ENCODE measurements around the gene CRTC2. TPM values are rescaled to one million over a fixed set of nuclear protein-coding genes. Genes with fewer than 3 reads are reported as not detected.

Gene CRTC2
- total and polyA plus RNA-seq, 9 of the 15 experiments (the other 6 are each of a cell fraction or from before 2014, with no cell fraction given): 2.7 to 26.4 (median 10.2) TPM

- TF ChIP-seq ZNF217 (CRISPR knock-in tag; IDR thresholded peaks at IDR 0.05): no peak
- 0 out of 2 replicates have a peak, but pooled peaks have one; percentile 45 for TF ChIP-seq NFATC3 (IDR thresholded peaks at IDR 0.05)
- TF ChIP-seq DDX20 (tag; IDR thresholded peaks at IDR 0.05; ENCODE audit: low read depth): no peak
- TF ChIP-seq FOXA1 (IDR thresholded peaks at IDR 0.05; ENCODE audit: borderline replicate concordance): no peak
- TF ChIP-seq HNRNPL (IDR thresholded peaks at IDR 0.05; ENCODE audit: low read depth, low read length): no peak
- no peak; the same call in 1 of the 2 replicates for TF ChIP-seq ETV1 (tag; conservative IDR thresholded peaks at IDR 0.05; ENCODE audit: low read depth)
- no peak for TF ChIP-seq MITF (IDR thresholded peaks at IDR 0.05)
- TF ChIP-seq OTX1 (CRISPR knock-in tag; IDR thresholded peaks at IDR 0.05): no peak
- TF ChIP-seq ZFP30 (CRISPR knock-in tag; IDR thresholded peaks at IDR 0.05; ENCODE audit: borderline replicate concordance): no peak
- TF ChIP-seq POLR2G (IDR thresholded peaks at IDR 0.05; ENCODE audit: low read depth, low read length): no peak
- TF ChIP-seq SMARCB1 (IDR thresholded peaks at IDR 0.05; ENCODE audit: insufficient read length, low read depth): no peak
- no peak for TF ChIP-seq TCF7L2 (IDR thresholded peaks at IDR 0.05; ENCODE audit: low read depth, low read length)
- TF ChIP-seq TRIM28 (IDR thresholded peaks at IDR 0.05): 0 out of 2 replicates have a peak, but pooled peaks have one; percentile 32
- TF ChIP-seq ZKSCAN1 (IDR thresholded peaks at IDR 0.05; ENCODE audit: low read depth, low read length): no peak
- no peak for TF ChIP-seq POLR2AphosphoS2 (IDR thresholded peaks at IDR 0.05; ENCODE audit: low read length)
- no peak for TF ChIP-seq SIN3B (IDR thresholded peaks at IDR 0.05; ENCODE audit: low read depth)
- no peak for TF ChIP-seq ZNF408 (CRISPR knock-in tag; IDR thresholded peaks at IDR 0.05; ENCODE audit: low read depth)
- 0 out of 2 replicates have a peak, but pooled peaks have one; percentile 2 for TF ChIP-seq SMC3 (conservative IDR thresholded peaks at IDR 0.05; ENCODE audit: insufficient read depth, low read depth, low read length)
- no peak for TF ChIP-seq TSHZ1 (CRISPR knock-in tag; IDR thresholded peaks at IDR 0.05)
- no peak for TF ChIP-seq SMARCE1 (IDR thresholded peaks at IDR 0.05)
- TF ChIP-seq DNMT1 (IDR thresholded peaks at IDR 0.05): no peak; the same call in 1 of the 2 replicates
- TF ChIP-seq ESRRA (IDR thresholded peaks at IDR 0.05; ENCODE audit: borderline replicate concordance, low read depth): no peak
- TF ChIP-seq RFX1 (IDR thresholded peaks at IDR 0.05): no peak
- no peak for TF ChIP-seq XRCC3 (IDR thresholded peaks at IDR 0.05)
- no peak for TF ChIP-seq ZC3H4 (CRISPR knock-in tag; IDR thresholded peaks at IDR 0.05; ENCODE audit: borderline replicate concordance)
These were observed 35.2 kb downstream of the CRTC2 start, which contains the start of gene GATAD2B (continued) for GRCh38 chr1:153922972-153923925.

All from K562 (cell line).